ENCODE data around the gene FZD4.
A peak's percentile ranks its signal among the peaks of the same experiment; 100 is the strongest.
"Not testable (repeated sequence)": the region's sequence is repeated elsewhere in the genome, so short reads cannot be mapped to it uniquely, and the experiment has no call there.

Gene FZD4

DNA sequence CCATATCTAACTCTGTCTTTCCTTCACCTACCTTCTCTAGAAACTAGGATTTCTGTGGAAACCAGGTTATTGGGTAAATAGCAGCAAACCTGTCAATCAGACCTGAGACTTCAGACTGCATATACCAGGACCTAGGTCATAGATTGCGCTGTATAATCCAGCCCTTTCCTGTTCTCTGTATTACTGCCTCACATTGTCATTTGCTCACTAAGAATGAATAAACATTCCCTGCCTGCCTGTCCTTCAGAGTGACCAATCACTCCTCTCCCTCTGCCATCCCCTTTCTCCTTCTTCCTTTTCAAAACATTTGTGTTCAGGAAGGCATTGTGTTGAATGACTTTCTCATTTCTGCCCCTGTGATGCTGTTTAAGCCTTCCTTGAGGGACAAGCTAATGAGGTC lies 14.1 kb upstream of the FZD4 start:
- DNase-seq = no peak

DNA sequence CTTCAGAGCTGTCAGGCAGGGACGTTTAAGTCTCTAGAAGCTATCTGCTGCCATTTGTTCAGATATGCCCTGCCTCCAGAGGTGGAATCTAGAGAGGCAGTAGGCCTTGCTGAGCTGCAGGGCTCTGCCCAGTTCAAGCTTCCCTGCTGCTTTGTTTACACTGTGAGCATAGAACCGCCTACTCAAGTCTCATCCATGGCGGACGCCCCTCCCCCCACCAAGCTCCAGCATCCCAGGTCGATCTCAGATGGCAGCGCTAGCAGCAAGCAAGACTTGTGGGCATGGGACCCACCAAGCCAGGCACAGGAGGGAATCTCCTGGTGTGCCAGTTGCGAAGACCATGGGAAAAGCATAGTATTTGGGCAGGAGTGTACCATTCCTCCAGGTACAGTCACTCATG lies 12.4 kb upstream of the FZD4 start:
- DNase-seq = not testable (repeated sequence)

DNA sequence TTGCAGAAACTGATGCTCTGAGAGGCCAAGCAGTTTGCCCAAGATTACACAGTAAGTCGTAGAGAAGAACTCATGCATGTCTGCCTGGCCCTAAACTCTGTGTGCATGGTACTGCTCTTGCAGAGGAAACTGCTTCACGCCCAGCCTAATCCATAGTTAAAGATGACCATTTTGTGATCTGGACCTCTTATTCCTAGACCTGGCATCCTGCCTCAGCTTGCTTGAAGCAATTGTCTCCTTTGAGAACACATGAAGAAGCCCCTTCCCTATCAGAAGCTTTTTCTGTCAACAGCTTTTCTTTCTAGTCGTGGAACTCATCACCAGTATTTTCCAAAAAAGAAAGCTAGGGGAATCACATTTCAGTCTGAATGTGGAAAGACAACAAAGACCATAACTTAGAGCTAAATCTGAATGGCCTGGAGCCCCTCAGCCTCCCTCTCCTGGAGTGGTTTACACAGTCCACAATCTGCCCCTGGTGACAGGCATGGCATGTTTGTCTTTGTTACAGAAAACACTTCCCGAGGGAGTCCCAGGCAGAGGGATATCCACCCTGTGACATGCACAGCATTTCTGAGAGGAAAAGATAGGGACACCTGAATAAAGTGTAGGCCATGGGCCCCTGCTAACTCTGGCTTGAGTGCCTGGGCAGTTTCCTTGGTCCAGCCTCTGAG lies 2.9 kb upstream of the FZD4 start:
- no peak for DNase-seq

DNA sequence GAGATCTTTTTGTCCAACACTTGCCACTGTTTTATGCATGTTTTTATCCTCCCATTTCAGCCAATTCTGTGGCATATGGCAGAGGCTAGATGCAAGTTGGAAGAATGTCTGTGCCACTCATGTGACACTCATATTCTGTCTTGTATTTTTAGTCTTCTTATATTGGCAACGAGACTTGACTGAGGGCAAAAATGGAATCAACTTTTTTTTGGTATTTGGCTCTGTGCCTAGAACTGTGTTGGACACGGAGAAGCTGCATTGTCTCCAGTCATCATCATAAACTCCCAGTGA lies 1.7 kb upstream of the FZD4 start:
- no peak for DNase-seq

DNA sequence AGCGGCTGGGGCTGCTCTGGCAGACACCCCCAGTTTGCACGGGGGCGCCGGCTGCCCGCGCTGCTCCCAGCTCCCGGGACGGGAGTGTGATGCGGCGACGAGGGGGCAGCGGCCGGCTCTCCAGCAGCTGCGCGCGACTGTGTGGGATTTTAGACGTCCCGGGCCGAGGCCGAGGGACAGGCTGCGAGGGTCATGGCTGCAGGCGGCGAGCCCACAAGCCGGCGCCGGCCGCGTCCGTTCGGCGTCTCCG lies 159 bp downstream of the FZD4 start:
- DNase-seq = no peak

DNA sequence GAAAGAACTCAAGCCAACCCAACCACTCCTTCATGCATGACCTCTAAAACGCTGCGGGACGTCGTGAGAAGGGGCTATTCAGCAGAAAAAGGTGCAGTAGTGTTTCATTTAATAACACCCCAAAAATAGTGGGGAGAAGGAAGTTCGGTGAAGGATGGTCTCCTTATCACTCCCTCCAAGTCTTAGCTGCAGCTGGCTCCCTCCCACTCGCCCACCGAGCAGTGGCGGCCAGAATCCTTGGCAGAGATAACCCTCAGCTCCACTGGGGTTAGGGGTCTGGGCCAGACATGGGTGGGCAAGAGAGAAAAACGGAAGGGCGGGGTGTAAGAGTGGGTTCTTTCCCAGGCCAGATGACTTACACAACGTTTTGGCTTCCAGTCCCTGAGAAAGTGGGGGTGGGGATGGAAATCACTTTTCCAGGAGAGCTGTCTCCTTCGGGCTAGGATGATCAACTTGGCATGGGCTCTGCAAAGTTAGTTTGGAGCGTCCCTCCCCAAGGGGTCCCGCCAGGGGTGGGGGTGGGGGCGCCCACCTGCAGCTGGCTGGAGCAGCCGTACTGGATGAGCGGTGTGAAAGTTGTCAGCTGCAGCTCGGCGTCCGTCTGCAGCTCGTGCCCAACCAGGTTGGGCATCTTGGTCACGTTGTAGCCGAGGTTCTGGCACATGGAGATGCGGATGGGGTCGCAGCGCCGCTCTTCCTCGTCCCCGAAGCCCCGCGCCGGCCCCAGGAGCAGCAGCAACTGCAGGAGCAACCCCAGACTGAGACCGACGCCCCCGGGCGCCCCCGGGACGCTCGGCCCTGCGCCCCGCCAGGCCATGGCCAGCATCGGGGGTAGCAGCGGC lies 705 bp downstream of the FZD4 start:
- no peak for DNase-seq

DNA sequence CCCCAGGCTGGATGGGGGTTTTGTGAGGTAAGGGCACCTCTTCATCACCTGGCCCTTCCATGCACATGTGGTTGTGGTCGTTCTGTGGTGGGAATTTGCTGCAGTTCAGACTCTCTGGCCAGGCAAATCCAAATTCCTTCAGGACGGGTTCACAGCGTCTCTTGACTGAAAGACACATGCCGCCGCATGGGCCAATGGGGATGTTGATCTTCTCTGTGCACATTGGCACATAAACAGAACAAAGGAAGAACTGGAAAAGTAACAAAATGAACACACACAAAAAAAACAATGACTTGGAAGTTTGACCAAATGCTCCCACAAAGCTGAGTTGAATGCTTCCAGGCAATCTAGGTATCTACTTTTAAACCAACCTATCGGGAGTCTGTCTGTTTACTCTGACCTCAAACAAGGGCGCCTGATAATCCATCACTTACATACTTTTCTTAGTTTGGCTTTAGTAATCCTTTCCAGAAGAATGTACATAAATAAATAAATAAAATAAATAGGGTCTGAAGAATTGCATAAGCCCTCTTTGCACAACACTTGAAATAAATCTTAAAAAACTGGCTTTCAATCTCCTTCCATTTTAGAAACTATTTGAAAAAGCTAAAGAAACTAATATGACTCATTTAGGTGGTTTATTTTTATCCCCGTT lies 2.8 kb downstream of the FZD4 start:
- no peak for DNase-seq

DNA sequence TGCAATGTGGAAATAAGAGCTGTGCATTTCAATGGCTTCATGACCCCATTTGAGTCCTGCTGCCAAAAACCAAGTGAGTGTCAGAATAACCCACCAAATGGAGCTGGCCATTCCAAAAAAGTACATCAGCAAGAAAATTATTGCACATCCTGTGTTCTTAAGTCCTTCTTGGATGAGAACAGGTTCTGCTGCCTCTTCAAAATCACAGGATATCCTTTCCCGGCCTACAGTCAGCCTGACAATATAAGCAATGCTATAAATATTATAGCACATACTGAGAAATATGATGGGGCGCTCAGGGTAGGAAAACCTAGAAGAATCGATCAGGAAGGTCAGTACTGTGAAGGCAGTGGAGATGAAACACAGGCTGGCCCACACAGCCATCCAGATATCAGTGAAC lies 3.5 kb downstream of the FZD4 start:
- DNase-seq = no peak

DNA sequence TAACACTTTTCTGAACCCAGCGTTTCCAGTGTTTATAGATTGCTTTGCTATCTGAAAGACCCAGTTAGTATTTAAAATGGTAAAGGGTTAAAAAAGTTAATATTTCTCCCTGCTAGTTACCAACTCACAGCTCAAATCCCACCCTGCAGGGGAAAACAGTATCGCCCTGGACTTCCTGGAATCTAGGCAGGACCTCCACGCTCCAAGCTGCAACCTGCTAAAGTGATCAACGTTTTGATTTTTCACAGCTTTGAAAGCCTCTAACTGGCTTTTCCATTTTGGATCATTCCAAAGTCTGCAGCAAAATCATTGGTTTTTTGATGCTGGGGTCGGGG lies 4.6 kb downstream of the FZD4 start:
- DNase-seq = no peak

DNA sequence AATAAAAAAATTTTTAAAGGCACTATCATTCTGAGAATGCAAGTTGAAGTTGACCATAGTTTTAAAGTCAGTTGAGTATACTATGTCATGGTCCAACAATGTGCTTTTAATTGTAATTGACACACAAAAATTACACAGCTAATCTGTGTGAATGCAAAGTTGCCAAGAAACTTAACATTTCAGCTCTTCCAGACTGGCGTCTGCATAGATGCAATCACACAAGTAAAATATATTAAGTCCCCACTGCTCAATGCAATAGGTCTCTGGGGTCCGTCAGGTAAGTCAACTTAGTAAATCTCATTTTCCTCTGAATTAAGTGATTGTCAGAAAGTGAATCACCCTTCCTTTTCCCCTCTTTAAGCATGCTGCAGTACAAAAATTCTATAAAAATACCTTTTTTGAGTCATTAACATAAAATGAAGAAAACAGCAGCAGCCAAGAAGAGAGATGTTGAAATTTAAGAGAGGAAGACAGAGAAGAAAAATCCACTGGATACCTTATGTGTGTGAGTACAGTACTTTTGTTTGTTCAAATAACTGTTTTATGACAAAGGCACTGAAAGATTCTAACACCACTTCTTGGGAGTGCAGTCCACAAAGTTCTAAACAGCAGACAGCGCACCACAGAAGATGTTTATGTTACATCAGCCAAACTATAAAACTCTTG lies 5.1 kb downstream of the FZD4 start:
- DNase-seq = no peak

DNA sequence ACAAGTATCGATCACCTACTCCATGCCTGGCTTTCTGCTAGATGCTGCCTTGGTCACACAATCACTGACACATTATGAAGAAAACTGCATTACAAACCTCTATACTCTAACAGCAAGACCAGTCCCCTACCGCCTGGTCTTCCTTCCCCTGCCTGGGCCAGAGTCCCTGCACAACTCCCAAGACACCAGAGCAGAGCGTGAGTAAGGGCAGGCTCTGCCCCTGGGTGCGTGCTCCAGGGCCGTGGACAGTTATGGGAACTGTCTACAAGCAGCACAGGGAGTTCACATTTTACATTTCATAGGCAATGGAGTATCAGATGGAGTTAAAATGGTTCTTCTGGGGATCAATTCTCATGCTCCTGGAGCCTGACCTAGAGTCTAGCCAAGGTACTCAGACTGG lies 6.5 kb downstream of the FZD4 start:
- DNase-seq = no peak

DNA sequence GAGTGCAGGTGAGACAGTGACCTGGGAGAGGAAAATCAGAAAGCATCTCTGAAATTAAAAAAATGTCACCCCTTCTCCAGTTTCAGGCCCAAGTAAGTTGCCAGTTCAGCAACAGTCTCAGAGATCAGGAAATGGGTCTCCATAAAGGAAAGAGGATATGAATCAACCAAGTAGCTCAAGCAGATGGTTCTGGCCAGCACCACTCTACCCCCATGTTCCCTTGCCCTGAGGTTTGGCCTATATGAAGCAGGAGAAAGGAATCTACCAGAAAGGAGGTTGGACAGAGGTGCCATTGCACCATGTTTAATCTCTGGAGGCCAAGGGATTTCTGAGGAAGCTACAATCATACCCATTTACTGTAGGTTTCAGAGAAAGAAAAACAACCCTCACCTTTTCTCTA lies 7.7 kb downstream of the FZD4 start:
- no peak for DNase-seq

DNA sequence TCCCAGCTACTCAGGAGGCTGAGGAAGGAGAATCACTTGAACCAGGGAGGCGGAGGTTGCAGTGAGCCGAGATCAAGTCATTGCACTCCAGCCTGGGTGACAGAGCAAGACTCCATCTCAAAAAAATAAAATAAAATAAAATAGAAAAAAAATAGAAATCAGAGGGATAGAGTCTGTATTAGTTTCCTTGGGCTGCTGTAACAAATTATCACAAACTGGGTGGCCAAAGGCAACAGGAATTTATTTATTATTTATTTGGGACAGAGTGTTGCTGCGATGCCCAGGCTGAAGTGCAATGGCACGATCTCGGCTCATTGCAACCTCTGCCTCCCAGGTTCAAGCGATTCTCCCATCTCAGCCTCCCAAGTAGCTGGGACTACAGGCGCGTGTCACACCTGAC lies 11.7 kb downstream of the FZD4 start:
- not testable (repeated sequence) for DNase-seq

DNA sequence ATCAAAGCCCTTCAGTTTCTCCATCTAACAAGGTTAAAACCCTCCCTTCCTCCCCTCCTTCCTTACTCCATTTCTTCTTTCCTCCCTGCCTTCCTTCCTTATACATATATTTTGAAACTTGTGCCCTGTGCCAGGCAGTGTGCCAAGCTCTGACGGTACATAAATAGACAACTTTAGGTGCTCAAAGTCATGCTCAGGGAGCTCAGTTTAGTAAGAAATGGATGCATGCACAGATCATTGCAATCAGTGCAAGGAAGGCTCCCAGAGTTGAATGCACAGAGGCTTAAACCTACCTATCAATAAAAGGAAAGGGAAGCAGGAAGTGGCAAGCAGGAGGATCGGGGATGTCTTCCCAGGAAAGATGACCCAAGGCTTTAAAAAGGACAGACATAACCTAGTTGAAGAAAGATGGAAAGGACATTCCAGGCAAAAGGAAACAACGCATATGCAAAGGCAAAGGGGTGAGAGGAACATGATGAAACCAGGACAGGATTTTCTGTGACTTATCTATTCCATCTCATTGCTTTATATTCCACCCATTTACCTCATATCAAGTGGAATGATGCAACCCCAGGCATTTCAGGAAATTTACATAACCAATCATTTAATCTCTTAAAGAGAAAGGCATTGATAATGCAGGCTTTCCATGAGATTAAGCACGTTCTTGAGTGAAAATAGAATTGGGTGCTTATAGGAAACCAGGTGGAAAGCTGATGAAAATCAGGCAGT lies 13.2 kb downstream of the FZD4 start:
- no peak for DNase-seq

DNA sequence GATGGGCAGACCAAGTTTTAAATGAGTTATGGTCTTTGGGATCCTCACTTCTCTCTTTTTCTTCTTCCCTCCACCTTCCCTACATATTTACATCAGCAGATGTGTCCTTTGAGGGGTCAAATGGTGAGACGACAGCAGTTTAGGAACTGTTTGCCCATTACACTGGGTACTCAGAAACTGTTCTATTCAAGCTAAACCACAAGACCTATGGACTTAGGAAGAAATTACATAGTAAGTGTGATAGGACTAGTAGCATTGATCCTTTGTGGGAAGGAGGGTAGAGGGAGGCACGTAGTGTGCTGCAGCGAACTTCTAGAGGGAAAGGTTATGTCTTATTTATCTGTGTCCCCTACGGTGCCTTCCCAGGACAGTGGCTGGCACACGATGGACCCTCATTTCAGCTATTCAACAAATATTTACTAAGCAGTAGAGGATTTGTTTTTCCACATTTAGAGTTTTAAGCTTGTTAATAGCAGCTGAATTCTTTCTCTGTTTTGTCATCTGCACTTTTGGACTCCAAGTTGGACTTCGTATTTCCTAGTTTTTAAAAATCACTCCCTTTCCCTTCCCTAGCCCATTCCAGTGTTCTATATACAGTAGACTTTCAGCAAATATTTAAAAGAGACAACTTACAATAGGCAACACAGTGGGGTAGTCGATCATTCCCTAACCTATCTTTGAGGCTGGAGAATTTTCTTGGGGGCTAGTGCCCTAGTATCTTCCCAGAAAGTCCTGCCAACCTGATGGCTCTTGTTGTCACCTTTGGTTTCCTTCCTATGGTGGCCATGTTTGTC lies 13.9 kb downstream of the FZD4 start:
- no peak for DNase-seq

DNA sequence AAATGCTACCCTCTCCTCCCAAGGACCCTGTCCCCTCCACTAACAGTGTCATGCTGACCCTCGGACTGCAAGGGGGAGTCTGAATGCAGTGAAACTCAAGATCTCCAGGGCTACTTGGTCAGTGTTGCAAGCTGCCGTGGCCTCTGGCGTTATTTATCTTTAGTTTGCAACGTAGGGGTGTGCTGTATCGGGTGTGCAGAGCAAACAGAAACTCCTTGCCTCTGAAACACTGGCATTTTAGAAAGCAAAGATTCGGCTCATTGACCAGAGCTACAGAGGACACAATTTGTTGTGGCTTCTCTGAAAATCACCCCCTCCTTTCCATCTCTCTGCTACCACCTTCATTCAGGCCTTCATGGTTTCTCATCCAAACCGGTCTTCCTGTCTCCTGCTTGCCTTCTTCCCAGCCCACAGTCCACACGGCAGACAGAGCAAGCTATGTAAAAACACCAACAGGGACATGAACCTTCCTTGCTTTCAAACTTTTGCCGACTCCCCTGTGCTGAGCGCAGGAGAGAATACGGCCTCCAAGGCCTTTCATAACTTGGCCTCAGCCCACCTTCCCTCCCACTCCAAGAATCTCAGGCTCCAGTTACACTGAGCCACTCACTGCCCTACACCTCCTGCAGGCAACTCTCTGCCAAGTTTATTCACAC lies 14.9 kb downstream of the FZD4 start:
- DNase-seq = no peak

DNA sequence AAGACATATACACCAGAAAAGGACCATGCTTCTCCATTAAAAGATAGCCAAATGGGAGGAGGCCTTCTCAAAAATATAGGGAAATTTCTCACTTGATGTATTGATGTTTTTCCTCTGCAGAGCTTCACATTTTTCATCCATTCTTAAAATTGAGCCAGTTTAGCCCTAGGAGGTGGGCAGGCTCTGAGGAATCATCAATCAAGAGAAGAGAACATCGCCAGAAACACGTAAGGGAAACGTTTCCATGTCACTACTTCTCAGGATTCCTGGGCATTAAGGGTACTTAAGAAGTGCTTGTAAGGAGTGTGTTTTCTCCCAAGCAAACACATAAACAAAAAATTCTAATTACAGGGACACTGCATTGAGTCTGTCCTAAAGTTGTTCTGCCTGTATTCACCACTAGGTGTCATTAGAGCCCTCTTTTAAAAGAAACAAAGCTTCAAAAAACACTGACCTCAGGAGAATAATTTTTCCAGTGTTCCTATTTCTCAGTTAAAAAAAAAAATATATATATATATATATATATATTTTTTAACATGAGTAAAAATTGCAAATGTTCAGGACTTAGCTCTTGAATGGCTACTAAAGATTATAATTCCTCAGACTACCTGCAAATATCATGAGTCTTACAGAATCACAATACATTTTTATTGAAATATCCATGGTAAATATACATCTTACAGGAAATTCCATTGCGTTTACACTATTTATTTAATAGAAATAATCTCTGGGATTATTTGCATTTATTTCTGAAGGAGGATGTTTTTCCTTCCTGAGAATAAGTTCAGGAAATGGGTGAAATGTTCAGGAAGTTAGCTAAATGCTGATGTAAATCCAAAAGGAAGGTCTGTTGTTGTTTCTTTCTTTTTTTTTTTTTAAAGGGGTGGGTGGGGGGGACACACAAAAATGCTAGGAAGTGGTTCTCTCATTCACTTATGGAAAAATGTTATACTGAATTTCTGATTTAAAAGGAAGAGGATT lies 16.0 kb downstream of the FZD4 start:
- peak; percentile 43 for DNase-seq

DNA sequence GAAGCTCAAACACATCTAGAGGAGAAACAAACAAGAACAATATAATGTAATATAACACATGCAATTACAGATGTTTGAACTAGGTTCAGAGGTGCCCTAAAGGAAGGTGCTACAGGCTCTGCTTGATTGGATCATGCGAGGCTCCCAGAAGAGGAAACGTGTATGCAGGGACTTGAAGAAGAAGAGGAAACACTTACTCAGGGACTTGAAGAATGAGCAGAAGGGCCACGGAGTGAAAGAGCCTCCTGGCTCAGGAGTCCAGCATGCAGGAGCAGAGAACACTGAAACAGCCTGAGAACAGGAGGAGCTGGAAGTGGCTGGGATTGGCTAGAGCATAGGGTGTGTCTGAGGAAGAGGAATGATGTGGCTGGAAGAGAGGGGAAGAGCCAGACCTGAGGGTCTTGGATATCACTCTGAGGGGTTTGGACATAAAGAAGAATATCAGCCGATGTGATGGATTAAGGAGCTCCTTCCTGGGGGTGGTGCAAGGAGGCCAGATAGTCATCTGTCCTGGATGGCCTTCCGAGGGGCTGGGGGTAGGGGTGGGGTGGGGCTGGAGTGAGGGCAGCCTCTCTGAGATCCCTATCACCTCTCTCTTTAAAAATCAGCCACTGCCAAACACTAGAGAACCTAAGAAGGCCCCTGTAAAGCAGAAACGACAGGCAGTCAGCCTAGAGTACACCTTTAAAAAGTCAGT lies 16.8 kb downstream of the FZD4 start:
- no peak for DNase-seq

DNA sequence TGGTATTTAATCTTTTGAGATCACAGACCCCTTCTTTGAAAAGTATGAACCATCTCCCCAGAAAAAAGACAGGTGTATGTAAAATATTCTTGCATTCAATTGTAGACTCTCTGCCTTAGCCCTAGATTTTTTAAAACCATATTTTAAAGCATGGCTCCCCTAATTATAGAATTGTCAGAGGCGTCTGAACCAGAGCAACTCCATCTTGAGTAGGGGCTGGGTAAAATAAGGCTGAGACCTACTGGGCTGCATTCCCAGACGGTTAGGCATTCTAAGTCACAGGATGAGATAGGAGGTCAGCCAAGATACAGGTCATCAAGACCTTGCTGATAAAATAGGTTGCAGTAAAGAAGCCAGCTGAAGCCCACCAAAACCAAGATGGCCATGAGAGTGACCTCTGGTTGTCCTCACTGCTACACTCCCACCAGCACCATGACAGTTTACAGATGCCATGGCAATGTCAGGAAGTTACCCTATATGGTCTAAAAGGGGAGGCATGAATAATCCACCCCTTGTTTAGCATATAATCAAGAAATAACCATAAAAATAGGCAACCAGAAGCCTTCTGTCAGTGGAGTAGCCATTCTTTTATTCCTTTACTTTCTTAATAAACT lies 17.9 kb downstream of the FZD4 start:
- DNase-seq = not testable (repeated sequence)
